Nephron (organoid): ENCODE data around the gene KMT2B.

ENCODE experiments used
- H3K27ac Mint-ChIP-seq, 3 experiments: 2 replicates each; pipeline ENCODE4 v1.8.0; 2020; ENCODE audit warnings: mixed read lengths in 3 of 3, mild to moderate bottlenecking in 2 of 3, moderate library complexity in 1 of 3
- H3K27me3 Mint-ChIP-seq: 2 replicates; pipeline ENCODE4 v1.8.0; 2021; ENCODE audit warnings: low read depth, mild to moderate bottlenecking, moderate library complexity, mixed read lengths
- H3K36me3 Mint-ChIP-seq: 2 replicates; pipeline ENCODE4 v1.8.0; 2020; ENCODE audit warnings: low read depth, mixed read lengths
- H3K4me1 Mint-ChIP-seq: 2 replicates; pipeline ENCODE4 v1.8.0; 2020; ENCODE audit warnings: mixed read lengths
- H3K4me3 Mint-ChIP-seq, 3 experiments: 2 replicates each; pipeline ENCODE4 v1.8.0; 2020; ENCODE audit warnings: mild to moderate bottlenecking in 3 of 3, mixed read lengths in 3 of 3, moderate library complexity in 2 of 3
- H3K9me3 Mint-ChIP-seq: 2 replicates; pipeline ENCODE4 v1.8.0; 2020; ENCODE audit warnings: mixed read lengths
- TF ChIP-seq, protein P1 (sequence below), 3 experiments: fragments of 200-600 bp; sonication (generic); IDR thresholded peaks; one replicate each; pipeline ENCODE4 v1.5.0; 2021; ENCODE audit warnings: antibody characterized with exemption in 3 of 3; ENCODE audit not compliant: unreplicated experiment in 3 of 3

Gene KMT2B

DNA sequence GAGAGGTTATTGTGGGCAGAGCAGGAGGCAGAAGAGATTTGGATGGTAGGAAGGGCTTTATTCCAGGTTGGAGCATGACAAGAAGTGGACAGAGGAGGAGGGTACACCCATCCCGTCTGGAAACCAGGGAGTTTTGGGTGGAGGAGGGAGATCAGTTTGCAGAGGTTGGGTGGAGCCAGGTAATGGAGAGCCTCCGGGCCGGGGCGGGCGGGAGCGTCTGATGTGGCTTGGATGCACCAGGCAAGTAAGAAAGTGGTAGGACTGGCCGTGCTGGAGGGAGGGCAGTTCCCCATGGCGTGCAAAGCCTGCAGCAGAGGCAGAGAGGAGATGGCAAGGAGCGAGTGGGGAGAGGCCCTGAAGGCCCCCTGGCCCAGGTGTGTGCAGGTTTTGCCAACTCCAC, 13.6 kb downstream of the KMT2B start:
- H3K9me3 Mint-ChIP-seq, result no peaks in the 10 kb centered on the region
- H3K36me3 Mint-ChIP-seq, result peaks cover 55% of the 10 kb centered on the region
- TF ChIP-seq, protein P1, sequence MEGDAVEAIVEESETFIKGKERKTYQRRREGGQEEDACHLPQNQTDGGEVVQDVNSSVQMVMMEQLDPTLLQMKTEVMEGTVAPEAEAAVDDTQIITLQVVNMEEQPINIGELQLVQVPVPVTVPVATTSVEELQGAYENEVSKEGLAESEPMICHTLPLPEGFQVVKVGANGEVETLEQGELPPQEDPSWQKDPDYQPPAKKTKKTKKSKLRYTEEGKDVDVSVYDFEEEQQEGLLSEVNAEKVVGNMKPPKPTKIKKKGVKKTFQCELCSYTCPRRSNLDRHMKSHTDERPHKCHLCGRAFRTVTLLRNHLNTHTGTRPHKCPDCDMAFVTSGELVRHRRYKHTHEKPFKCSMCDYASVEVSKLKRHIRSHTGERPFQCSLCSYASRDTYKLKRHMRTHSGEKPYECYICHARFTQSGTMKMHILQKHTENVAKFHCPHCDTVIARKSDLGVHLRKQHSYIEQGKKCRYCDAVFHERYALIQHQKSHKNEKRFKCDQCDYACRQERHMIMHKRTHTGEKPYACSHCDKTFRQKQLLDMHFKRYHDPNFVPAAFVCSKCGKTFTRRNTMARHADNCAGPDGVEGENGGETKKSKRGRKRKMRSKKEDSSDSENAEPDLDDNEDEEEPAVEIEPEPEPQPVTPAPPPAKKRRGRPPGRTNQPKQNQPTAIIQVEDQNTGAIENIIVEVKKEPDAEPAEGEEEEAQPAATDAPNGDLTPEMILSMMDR (IDR thresholded peaks at IDR 0.05; ENCODE audit: unreplicated experiment in 3 of 3), result no peak
- H3K4me3 Mint-ChIP-seq, result no peak overlapping the region
- H3K27ac Mint-ChIP-seq, result no peak overlapping the region
- H3K27me3 Mint-ChIP-seq, result no peaks in the 10 kb centered on the region
- no peaks in the 10 kb centered on the region for H3K4me1 Mint-ChIP-seq

- Mint-ChIP-seq H3K4me1 (no peaks in the 10 kb centered on the region), H3K27me3 (no peaks in the 10 kb centered on the region), H3K4me3 (no peak overlapping the region), H3K36me3 (peaks cover 55% of the 10 kb centered on the region), H3K27ac (no peak overlapping the region), H3K9me3 (no peaks in the 10 kb centered on the region)
- TF ChIP-seq, protein P1 (IDR thresholded peaks at IDR 0.05; ENCODE audit: unreplicated experiment in 3 of 3), result no peak
Observed at GRCh38 chr19:35731779-35732405, 14.1 kb downstream of the KMT2B start.

DNA sequence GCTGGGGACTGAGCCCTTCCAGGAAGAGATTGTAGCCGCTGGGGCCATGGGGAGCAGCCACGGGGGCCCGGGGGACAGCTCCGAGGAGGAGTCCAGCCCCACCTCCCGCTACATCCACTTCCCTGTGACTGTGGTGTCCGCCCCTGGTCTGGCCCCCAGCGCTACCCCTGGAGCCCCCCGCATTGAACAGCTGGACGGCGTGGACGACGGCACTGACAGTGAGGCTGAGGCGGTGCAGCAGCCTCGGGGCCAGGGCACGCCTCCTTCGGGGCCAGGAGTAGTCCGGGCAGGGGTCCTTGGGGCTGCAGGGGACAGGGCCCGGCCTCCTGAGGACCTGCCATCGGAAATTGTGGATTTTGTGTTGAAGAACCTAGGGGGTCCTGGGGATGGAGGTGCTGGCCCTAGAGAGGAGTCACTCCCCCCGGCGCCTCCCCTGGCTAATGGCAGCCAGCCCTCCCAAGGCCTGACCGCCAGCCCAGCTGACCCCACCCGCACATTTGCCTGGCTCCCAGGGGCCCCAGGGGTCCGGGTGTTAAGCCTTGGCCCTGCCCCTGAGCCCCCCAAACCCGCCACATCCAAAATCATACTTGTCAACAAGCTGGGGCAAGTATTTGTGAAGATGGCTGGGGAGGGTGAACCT, 14.9 kb downstream of the KMT2B start:
- Mint-ChIP-seq H3K27ac (no peak overlapping the region), H3K9me3 (no peaks in the 10 kb centered on the region), H3K36me3 (peaks cover 54% of the 10 kb centered on the region), H3K4me3 (no peak overlapping the region), H3K27me3 (peaks cover 6% of the 10 kb centered on the region), H3K4me1 (no peaks in the 10 kb centered on the region)
- TF ChIP-seq, protein P1 (IDR thresholded peaks at IDR 0.05; ENCODE audit: unreplicated experiment in 3 of 3), result no peak

DNA sequence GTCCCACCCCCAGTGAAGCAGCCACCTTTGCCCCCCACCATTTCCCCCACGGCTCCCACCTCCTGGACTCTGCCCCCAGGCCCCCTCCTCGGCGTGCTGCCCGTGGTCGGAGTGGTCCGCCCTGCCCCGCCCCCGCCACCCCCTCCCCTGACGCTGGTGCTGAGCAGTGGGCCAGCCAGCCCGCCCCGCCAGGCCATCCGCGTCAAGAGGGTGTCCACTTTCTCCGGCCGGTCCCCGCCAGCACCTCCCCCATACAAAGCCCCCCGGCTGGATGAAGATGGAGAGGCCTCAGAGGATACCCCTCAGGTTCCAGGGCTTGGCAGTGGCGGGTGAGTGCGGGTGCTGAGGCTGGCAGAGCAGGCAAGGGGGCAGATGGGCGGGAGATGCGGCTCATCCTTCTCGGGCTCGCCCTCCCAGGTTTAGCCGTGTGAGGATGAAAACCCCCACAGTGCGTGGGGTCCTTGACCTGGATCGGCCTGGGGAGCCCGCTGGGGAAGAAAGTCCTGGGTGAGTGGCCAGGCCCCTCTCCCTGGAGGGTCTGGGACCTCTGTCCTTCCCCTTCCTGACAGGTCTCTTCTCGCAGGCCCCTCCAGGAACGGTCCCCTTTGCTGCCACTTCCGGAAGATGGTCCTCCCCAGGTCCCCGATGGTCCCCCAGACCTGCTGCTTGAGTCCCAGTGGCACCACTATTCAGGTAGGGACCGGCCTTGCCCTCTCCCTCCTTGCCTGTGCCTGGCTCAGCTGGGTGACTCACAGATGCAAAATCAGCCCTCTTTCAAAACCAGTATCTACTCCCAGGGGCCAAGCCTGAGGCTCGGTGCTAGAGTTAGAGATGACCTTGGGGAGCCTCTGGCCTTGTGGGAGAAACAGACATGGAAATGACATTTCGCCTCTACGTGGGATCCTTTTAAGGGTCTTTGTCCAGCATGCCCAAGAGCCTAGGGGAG, 15.7 kb downstream of the KMT2B start:
- Mint-ChIP-seq H3K4me1 (no peaks in the 10 kb centered on the region), H3K36me3 (peaks cover 49% of the 10 kb centered on the region), H3K27ac (no peak overlapping the region), H3K9me3 (no peaks in the 10 kb centered on the region), H3K27me3 (peaks cover 7% of the 10 kb centered on the region), H3K4me3 (no peak overlapping the region)
- TF ChIP-seq, protein P1 (IDR thresholded peaks at IDR 0.05; ENCODE audit: unreplicated experiment in 3 of 3), result no peak

GRCh38 chr19:35734273-35734672, 16.5 kb downstream of the KMT2B start:
- Mint-ChIP-seq H3K4me1 (no peaks in the 10 kb centered on the region), H3K36me3 (peaks cover 51% of the 10 kb centered on the region), H3K27me3 (peaks cover 7% of the 10 kb centered on the region), H3K27ac (no peak overlapping the region), H3K9me3 (no peaks in the 10 kb centered on the region), H3K4me3 (no peak overlapping the region)
- TF ChIP-seq, protein P1 (IDR thresholded peaks at IDR 0.05; ENCODE audit: unreplicated experiment in 3 of 3), result no peak
